ENCODE measurements around the gene SCN3A.

The SCN3A gene

DNA sequence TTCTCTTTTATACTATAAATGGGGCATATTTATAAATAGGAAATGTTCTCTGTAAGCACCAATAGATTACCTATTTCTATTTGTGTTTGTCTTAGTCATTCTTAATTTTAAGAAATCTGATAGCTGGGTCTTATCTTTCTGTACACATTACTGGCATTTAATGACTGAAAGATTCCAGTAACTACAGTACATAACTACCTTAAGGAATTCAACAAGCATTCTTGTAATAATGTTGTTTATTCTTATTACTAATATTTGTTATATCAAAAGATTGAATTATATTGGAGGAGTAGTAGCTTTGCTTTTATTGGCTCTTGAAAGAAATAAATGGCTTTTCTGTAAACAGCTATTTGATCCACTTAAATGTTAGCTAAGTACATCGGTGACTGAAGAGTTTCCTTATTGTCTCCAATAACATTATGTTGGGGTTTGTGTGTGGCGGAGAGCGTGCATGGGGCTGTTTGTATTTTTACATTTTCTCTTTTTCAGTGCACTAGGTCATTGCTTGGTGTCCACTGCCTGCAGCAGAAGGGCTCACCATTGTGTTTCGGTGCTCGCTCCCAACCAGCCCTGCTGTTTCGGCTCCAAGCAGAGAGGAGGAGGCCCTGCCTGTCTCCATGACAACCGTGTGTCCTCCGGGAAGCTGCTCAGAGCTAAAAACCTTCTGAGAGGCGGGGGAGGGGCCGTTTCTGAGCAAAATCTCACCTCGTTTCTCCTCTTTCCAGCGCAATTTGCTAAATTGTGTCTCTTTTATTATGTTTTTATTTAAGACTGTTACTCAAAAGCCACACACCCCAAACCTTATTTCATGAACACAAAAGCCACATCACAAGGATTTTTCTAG, 136.0 kb downstream of the SCN3A start:
- Histone ChIP-seq H3K4me1 (ENCODE audit: control insufficient read depth, insufficient read depth, low read length, poor library complexity, severe bottlenecking) (no peaks in the 10 kb centered on the region), H3K27ac (ENCODE audit: insufficient read depth, low read length, poor library complexity, severe bottlenecking) (no peak overlapping the region), H3K27me3 (replicated peaks; ENCODE audit: control insufficient read depth, insufficient read depth, low read length, poor library complexity, severe bottlenecking) (no peaks in the 10 kb centered on the region), H3K9me3 (ENCODE audit: control insufficient read depth, low read length) (no peaks in the 10 kb centered on the region), H3K4me3 (ENCODE audit: insufficient read depth, low read depth, low read length, poor library complexity, severe bottlenecking) (no peak overlapping the region), H3K36me3 (ENCODE audit: control insufficient read depth, insufficient read depth, low read length) (no peaks in the 10 kb centered on the region)
- DNase-seq = no peak

DNA sequence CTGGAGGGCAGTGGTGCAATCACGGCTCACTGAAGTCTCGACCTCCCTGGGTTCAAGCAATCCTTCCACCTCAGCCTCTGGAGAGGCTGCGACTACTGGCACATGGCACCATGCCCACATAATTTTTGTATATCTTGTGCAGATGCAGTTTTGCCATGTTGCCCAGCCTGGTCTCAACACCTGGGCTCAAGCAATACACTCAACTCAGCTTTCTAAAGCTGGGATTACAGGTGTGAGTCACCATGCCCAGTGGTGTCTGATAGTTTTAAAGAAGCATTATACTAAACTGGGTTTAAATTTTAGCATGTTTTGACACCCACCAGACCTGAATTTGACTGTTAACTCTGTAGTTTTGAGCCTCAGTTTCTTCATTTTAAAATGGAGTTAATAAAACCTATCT, 139.1 kb downstream of the SCN3A start:
- H3K4me3 ChIP-seq (ENCODE audit: insufficient read depth, low read depth, low read length, poor library complexity, severe bottlenecking) = no peak overlapping the region
- no peaks in the 10 kb centered on the region for H3K4me1 ChIP-seq (ENCODE audit: control insufficient read depth, insufficient read depth, low read length, poor library complexity, severe bottlenecking)
- H3K36me3 ChIP-seq (ENCODE audit: control insufficient read depth, insufficient read depth, low read length) = no peaks in the 10 kb centered on the region
- no peaks in the 10 kb centered on the region for H3K27me3 ChIP-seq (replicated peaks; ENCODE audit: control insufficient read depth, insufficient read depth, low read length, poor library complexity, severe bottlenecking)
- no peak for DNase-seq
- no peak overlapping the region for H3K27ac ChIP-seq (ENCODE audit: insufficient read depth, low read length, poor library complexity, severe bottlenecking)
- no peaks in the 10 kb centered on the region for H3K9me3 ChIP-seq (ENCODE audit: control insufficient read depth, low read length)

DNA sequence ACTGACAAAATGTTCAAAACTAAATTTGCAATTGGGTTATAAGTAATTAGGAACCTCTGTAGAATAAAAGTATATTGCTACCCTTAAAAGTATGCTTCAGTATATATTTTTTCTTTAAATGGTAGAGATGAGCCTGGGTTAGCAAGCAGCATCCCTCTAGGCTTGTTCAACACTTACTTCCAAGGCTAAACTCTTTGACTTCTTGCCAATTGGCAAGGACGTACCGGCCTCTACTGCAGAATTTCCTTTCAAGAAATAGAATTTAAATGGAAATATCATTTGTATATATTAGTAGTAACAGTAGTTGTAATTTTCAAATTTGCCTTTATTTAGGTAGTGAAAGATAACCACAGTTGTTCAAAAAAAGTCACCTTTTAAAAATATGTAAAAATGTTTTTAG, 143.4 kb downstream of the SCN3A start:
- H3K27me3 ChIP-seq (replicated peaks; ENCODE audit: control insufficient read depth, insufficient read depth, low read length, poor library complexity, severe bottlenecking) = no peaks in the 10 kb centered on the region
- H3K27ac ChIP-seq (ENCODE audit: insufficient read depth, low read length, poor library complexity, severe bottlenecking) = no peak overlapping the region
- H3K9me3 ChIP-seq (ENCODE audit: control insufficient read depth, low read length) = no peaks in the 10 kb centered on the region
- H3K36me3 ChIP-seq (ENCODE audit: control insufficient read depth, insufficient read depth, low read length) = no peaks in the 10 kb centered on the region
- no peaks in the 10 kb centered on the region for H3K4me1 ChIP-seq (ENCODE audit: control insufficient read depth, insufficient read depth, low read length, poor library complexity, severe bottlenecking)
- DNase-seq = no peak
- H3K4me3 ChIP-seq (ENCODE audit: insufficient read depth, low read depth, low read length, poor library complexity, severe bottlenecking) = no peak overlapping the region

DNA sequence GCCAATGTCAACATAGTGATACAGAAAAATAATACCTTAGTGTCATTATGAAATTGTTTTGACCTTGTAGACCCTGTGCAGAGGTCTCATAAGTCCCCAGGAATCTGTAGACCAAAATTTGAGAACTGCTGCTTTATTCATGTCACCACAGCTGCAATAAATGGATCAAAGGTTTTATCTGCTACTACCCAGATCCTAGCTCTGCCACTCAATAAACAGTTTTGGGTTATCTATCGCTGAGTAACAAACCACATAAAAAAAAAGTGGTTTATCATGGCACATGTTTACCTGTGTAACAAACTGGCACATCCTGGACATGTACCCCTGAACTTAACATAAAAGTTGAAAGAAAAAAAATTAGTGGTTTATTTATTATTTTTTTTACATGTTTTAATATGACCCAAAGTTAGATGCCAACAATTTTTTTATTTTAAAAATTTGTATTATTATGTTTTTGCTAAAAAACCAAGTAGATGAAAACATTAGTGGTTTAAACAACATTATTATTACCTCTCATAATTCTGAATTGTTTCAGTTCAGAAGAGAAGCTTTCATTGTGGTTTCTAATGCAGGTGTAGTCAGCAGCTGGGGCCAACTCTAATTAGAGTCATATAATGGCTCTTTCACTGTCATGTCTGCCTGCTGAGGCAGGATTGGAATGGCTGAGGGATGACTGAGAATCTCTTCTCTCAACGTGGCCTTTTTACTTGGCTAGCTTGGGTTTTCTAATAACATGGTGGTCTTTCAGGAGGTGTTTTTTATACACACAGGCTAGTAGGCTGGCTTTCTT, 145.2 kb downstream of the SCN3A start:
- H3K27ac ChIP-seq (ENCODE audit: insufficient read depth, low read length, poor library complexity, severe bottlenecking) = no peak overlapping the region
- no peaks in the 10 kb centered on the region for H3K4me1 ChIP-seq (ENCODE audit: control insufficient read depth, insufficient read depth, low read length, poor library complexity, severe bottlenecking)
- no peaks in the 10 kb centered on the region for H3K27me3 ChIP-seq (replicated peaks; ENCODE audit: control insufficient read depth, insufficient read depth, low read length, poor library complexity, severe bottlenecking)
- no peak overlapping the region for H3K4me3 ChIP-seq (ENCODE audit: insufficient read depth, low read depth, low read length, poor library complexity, severe bottlenecking)
- no peak for DNase-seq
- H3K9me3 ChIP-seq (ENCODE audit: control insufficient read depth, low read length) = no peaks in the 10 kb centered on the region
- no peaks in the 10 kb centered on the region for H3K36me3 ChIP-seq (ENCODE audit: control insufficient read depth, insufficient read depth, low read length)

DNA sequence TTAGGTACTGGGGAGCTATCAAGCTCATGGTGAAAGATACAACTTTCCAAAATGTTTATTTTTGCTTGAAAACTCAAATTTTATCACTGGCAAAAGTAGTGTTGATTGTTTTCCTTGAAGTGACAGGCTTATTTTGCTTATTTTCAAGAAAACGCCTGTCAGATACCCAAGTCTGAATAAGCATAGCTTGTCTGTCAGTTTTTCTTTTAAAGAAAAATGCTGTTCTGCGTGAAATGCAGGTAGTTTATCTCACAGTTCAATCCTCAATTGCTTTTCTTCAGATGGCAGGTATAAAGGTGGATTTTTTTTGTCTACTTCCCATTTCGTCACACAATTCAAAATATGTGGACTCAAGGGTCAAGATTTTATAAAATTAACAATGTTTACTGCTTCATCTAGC, 145.9 kb downstream of the SCN3A start:
- Histone ChIP-seq H3K36me3 (ENCODE audit: control insufficient read depth, insufficient read depth, low read length) (no peaks in the 10 kb centered on the region), H3K9me3 (ENCODE audit: control insufficient read depth, low read length) (no peaks in the 10 kb centered on the region), H3K4me3 (ENCODE audit: insufficient read depth, low read depth, low read length, poor library complexity, severe bottlenecking) (no peak overlapping the region), H3K27me3 (replicated peaks; ENCODE audit: control insufficient read depth, insufficient read depth, low read length, poor library complexity, severe bottlenecking) (no peaks in the 10 kb centered on the region), H3K4me1 (ENCODE audit: control insufficient read depth, insufficient read depth, low read length, poor library complexity, severe bottlenecking) (no peaks in the 10 kb centered on the region), H3K27ac (ENCODE audit: insufficient read depth, low read length, poor library complexity, severe bottlenecking) (no peak overlapping the region)
- DNase-seq = no peak

DNA sequence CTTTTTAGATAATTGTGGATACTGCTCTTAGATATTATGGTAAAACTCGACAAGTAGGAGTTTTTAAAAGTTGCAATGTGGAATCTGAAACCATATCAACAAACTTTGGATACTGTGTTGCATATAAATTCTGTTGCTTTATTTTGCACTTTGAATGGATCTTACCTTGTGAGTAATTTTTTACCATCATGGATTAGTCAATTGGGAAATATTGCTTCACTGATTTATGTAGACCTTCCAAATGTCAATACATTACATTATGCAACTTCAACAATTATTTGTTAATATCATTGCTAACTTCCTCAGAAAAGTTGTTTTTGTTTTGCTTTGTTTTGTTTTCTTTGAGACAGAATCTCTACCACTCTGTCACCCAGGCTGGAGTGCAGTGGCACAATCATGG, 146.5 kb downstream of the SCN3A start:
- no peaks in the 10 kb centered on the region for H3K36me3 ChIP-seq (ENCODE audit: control insufficient read depth, insufficient read depth, low read length)
- H3K27ac ChIP-seq (ENCODE audit: insufficient read depth, low read length, poor library complexity, severe bottlenecking) = no peak overlapping the region
- no peaks in the 10 kb centered on the region for H3K27me3 ChIP-seq (replicated peaks; ENCODE audit: control insufficient read depth, insufficient read depth, low read length, poor library complexity, severe bottlenecking)
- H3K9me3 ChIP-seq (ENCODE audit: control insufficient read depth, low read length) = no peaks in the 10 kb centered on the region
- no peaks in the 10 kb centered on the region for H3K4me1 ChIP-seq (ENCODE audit: control insufficient read depth, insufficient read depth, low read length, poor library complexity, severe bottlenecking)
- no peak overlapping the region for H3K4me3 ChIP-seq (ENCODE audit: insufficient read depth, low read depth, low read length, poor library complexity, severe bottlenecking)
- DNase-seq = no peak

DNA sequence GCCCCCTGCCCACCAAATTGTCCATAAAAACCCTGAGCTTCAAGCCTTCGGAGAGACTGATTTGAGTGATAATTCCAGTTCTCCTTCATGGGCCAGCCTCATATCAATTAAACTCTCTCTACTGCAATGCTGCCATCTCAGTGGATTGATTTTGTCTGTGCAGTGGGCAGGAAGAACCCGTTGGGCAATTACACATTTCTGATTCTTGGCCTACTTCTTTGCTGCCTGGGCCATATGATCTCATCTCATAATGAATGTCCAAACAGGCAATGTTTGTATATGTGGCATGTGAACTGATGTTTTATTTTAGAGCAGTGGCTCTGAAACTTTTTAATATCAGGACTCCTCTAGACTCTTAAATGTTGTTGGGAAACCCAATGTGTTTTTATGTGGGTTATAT, 147.3 kb downstream of the SCN3A start:
- no peaks in the 10 kb centered on the region for H3K9me3 ChIP-seq (ENCODE audit: control insufficient read depth, low read length)
- H3K27ac ChIP-seq (ENCODE audit: insufficient read depth, low read length, poor library complexity, severe bottlenecking) = no peak overlapping the region
- H3K4me3 ChIP-seq (ENCODE audit: insufficient read depth, low read depth, low read length, poor library complexity, severe bottlenecking) = no peak overlapping the region
- no peaks in the 10 kb centered on the region for H3K27me3 ChIP-seq (replicated peaks; ENCODE audit: control insufficient read depth, insufficient read depth, low read length, poor library complexity, severe bottlenecking)
- no peak for DNase-seq
- H3K4me1 ChIP-seq (ENCODE audit: control insufficient read depth, insufficient read depth, low read length, poor library complexity, severe bottlenecking) = no peaks in the 10 kb centered on the region
- H3K36me3 ChIP-seq (ENCODE audit: control insufficient read depth, insufficient read depth, low read length) = no peaks in the 10 kb centered on the region

DNA sequence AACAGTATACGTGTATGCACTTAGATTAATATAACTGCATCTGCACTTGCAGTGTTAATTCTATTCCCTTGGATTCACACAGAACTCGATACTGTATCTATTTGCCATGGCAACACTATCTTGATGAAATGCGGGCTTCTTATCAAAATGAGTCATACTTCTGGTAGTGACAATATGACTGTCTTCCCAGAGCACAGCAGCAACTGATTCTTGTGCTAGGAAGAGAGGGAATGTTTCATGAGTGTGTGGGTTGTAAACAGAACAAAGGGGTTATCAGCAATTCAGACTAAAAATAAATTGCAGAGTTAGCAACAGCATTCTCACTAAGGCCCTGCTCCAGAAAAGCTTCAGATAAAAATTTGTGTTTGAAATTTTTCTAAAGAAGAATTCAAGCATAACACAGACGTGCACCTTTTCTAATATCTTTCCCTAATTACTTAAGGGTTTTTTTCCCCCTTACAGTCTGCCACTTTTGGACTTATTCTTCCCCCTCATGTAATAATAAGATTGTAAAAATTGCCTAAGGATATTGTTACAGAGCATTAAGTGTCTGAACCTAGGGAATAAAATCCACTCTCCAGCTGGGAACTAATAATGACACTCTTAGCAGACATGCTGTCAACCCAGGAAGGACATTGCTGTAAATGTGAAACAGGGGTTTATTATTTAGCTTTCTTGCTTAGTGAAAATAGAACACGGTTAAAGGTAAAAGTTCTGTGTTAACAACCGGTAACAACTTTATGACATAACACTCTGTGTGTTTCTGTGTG, 148.6 kb downstream of the SCN3A start:
- H3K36me3 ChIP-seq (ENCODE audit: control insufficient read depth, insufficient read depth, low read length) = no peaks in the 10 kb centered on the region
- H3K27ac ChIP-seq (ENCODE audit: insufficient read depth, low read length, poor library complexity, severe bottlenecking) = no peak overlapping the region
- no peaks in the 10 kb centered on the region for H3K4me1 ChIP-seq (ENCODE audit: control insufficient read depth, insufficient read depth, low read length, poor library complexity, severe bottlenecking)
- no peak overlapping the region for H3K4me3 ChIP-seq (ENCODE audit: insufficient read depth, low read depth, low read length, poor library complexity, severe bottlenecking)
- no peaks in the 10 kb centered on the region for H3K27me3 ChIP-seq (replicated peaks; ENCODE audit: control insufficient read depth, insufficient read depth, low read length, poor library complexity, severe bottlenecking)
- DNase-seq = no peak
- H3K9me3 ChIP-seq (ENCODE audit: control insufficient read depth, low read length) = no peaks in the 10 kb centered on the region

DNA sequence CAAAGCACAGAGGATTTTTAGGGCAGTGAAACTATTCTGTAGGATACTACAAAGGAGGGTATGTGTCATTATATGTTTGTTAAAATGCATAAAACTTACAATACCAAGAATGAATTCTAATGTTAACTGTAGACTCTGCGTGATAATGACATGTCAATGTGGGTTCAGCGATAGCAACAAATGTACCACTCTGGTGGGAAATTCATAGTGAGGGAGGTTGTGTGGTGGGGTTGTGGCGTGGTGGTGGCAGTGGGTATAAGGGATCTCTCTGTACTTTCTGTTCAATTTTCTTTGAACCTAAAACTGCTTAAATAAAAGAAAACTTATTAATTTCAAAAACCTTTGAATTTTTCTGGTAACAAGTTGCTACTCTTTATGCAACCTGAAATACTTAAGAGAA, 149.2 kb downstream of the SCN3A start:
- Histone ChIP-seq H3K9me3 (ENCODE audit: control insufficient read depth, low read length) (no peaks in the 10 kb centered on the region), H3K4me3 (ENCODE audit: insufficient read depth, low read depth, low read length, poor library complexity, severe bottlenecking) (no peak overlapping the region), H3K4me1 (ENCODE audit: control insufficient read depth, insufficient read depth, low read length, poor library complexity, severe bottlenecking) (no peaks in the 10 kb centered on the region), H3K27ac (ENCODE audit: insufficient read depth, low read length, poor library complexity, severe bottlenecking) (no peak overlapping the region), H3K27me3 (replicated peaks; ENCODE audit: control insufficient read depth, insufficient read depth, low read length, poor library complexity, severe bottlenecking) (no peaks in the 10 kb centered on the region), H3K36me3 (ENCODE audit: control insufficient read depth, insufficient read depth, low read length) (no peaks in the 10 kb centered on the region)
- no peak for DNase-seq

All from effector memory CD4-positive, alpha-beta T cell (primary cell).